Common myeloid progenitor, CD34-positive (primary cell): Measurements from ENCODE around the gene FGF9.

Experiments
- CTCF ChIA-PET: fragments of 350-600 bp; sonication (Branson Sonifier 250); formaldehyde crosslinking; loops from one replicate; lab custom pipeline; 2021; ENCODE audit warnings: antibody characterized with exemption; lab: Charles Lee
- POLR2A ChIA-PET: fragments of 350-600 bp; sonication (Branson Sonifier 250); formaldehyde crosslinking; loops from one replicate; lab custom pipeline; 2021; ENCODE audit warnings: antibody characterized with exemption; lab: Charles Lee
- DNase-seq, 3 donors: peaks; one replicate each; pipeline versions ENCODE4 v3.0.0 to v3.0.0-alpha.2; 2013
- H3K27ac ChIP-seq, 2 experiments: 1 replicate in 1 of 2; 2 replicates in 1 of 2; pipeline ENCODE4 v1.7.0; 2013; ENCODE audit warnings: inconsistent platforms in 2 of 2, low read length in 2 of 2, mild to moderate bottlenecking in 2 of 2, low read depth in 1 of 2, moderate library complexity in 1 of 2; ENCODE audit not compliant: severe bottlenecking in 2 of 2, insufficient read depth in 1 of 2, poor library complexity in 1 of 2
- H3K27me3 ChIP-seq, 5 experiments: replicated peaks in 2 of 5; 1 replicate in 3 of 5; 2 replicates in 2 of 5; pipeline versions ENCODE4 v1.6.1 to v1.7.0; 2013; ENCODE audit warnings: low read length in 4 of 5, mild to moderate bottlenecking in 2 of 5, moderate library complexity in 2 of 5, inconsistent platforms in 1 of 5; ENCODE audit not compliant: insufficient read depth in 5 of 5, control insufficient read depth in 4 of 5
- H3K36me3 ChIP-seq, 4 experiments: 1 replicate in 2 of 4; 2 replicates in 2 of 4; pipeline versions ENCODE4 v1.6.1 to v1.7.0; 2013; ENCODE audit warnings: low read length in 3 of 4, control low read depth in 1 of 4, mild to moderate bottlenecking in 1 of 4; ENCODE audit not compliant: control insufficient read depth in 4 of 4, insufficient read depth in 4 of 4
- H3K4me1 ChIP-seq, 4 experiments: 1 replicate in 3 of 4; 2 replicates in 1 of 4; pipeline versions ENCODE4 v1.6.1 to v1.7.1; 2013; ENCODE audit warnings: low read length in 3 of 4, mild to moderate bottlenecking in 3 of 4, control low read depth in 1 of 4, inconsistent platforms in 1 of 4, moderate library complexity in 1 of 4; ENCODE audit not compliant: control insufficient read depth in 4 of 4, insufficient read depth in 4 of 4; ENCODE audit errors: control extremely low read depth in 1 of 4
- H3K4me3 ChIP-seq, 7 experiments: 1 replicate in 4 of 7; 2 replicates in 3 of 7; pipeline versions ENCODE4 v1.5.1 to v1.7.0; 2013; ENCODE audit warnings: mild to moderate bottlenecking in 7 of 7, low read length in 6 of 7, moderate library complexity in 6 of 7, inconsistent platforms in 2 of 7, low read depth in 2 of 7, control low read depth in 1 of 7; ENCODE audit not compliant: insufficient read depth in 4 of 7, control insufficient read depth in 1 of 7; ENCODE audit errors: extremely low read depth in 1 of 7
- H3K9me3 ChIP-seq, 5 experiments: 1 replicate in 4 of 5; 2 replicates in 1 of 5; pipeline versions ENCODE4 v1.6.1 to v1.7.1; 2013; ENCODE audit warnings: low read length in 4 of 5, mild to moderate bottlenecking in 2 of 5, inconsistent platforms in 1 of 5, low read depth in 1 of 5, moderate library complexity in 1 of 5; ENCODE audit not compliant: control insufficient read depth in 4 of 5, insufficient read depth in 2 of 5; ENCODE audit errors: control extremely low read depth in 1 of 5
- WGBS: methylation state at CpG from one replicate; pipeline ENCODE4 v1.1.5; 2013; ENCODE audit not compliant: insufficient coverage; 5-methylcytosine and 5-hydroxymethylcytosine counted together

Gene FGF9

DNA sequence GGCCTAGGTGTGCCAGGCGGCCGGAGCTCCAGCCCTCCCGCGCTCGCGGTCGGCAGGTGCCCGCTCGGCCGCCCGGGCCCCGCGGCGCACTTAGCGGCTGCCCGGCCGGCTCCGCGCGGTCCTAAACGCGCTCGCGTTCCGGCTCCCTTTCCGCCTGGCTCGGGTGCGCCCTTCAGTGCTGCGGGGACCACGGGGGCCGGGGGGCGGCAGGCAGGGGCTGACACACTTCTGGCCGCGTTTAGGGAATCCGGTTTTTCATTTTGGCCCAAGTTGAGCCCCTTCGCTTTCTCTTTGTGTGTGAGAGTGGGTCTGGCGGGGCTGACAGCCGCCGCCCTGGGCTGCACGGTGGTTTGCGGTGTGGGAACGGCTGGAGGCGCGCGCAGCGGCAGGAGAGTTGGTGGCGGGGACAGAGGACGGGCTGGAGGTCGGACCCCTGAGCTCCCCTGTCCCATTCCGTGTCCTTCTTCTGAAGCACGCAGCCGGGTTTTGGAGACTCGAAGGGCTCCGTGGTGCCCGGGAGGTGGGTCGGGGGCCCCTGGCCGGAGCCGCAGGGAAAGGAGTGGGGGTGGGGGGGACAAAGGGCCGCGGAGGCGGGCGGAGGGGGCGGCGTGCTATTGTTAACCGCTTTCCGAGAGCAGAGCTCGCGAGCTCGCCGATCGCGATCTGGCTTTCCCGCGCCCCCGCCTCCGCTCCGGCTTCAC lies 3.1 kb downstream of the FGF9 start:
- Histone ChIP-seq H3K27me3 (peaks cover 35 to 75% (median 40%) of the 10 kb centered on the region in 5 experiments), H3K4me1 (peaks cover 4 to 60% (median 50%) of the 10 kb centered on the region in 4 experiments)

GRCh38 chr13:21674490-21675009 lies 3.7 kb downstream of the FGF9 start:
- Histone ChIP-seq H3K4me1 (peaks cover 2 to 54% (median 44%) of the 10 kb centered on the region in 4 experiments), H3K4me3 (peak overlapping the region in 5 of 7 experiments; percentile 32 to 82 (median 59)), H3K36me3 (no peaks in the 10 kb centered on the region), H3K9me3 (no peaks in the 10 kb centered on the region), H3K27me3 (peaks cover 34 to 74% (median 42%) of the 10 kb centered on the region in 5 experiments), H3K27ac (no peak overlapping the region)
- ChIA-PET CTCF (no interaction called here), POLR2A (no interaction called here)
- DNase-seq, result peak in 1 of 3 donors; percentile 32
- 0% methylated on average over 12 of the region's 36 CpGs for WGBS

More for the DNA sequence above, 3.1 kb downstream of the FGF9 start:
- ChIA-PET POLR2A (interaction anchor here (0.6 kb wide), 1 partner anchor 1542 kb away, joined by 5 read pairs; no protein-coding TSS in a partner anchor), CTCF (interaction anchor here (1.0 to 1.2 kb wide), 2 partner anchors 32 to 36 kb away, joined by 4 to 5 read pairs; no protein-coding TSS in a partner anchor)
- Histone ChIP-seq H3K27ac (no peak overlapping the region), H3K4me3 (peak overlapping the region; percentile 41 to 82 (median 66)), H3K36me3 (no peaks in the 10 kb centered on the region), H3K9me3 (no peaks in the 10 kb centered on the region)
- peak in 2 of 3 donors; percentile 63 to 72 for DNase-seq
- under 1% methylated on average over 66 of the region's 77 CpGs for WGBS

- H3K4me3 ChIP-seq, result peak overlapping the region in 5 of 7 experiments; percentile 4 to 82 (median 39)
- DNase-seq, result peak in 2 of 3 donors; percentile 45 to 61
Measured at GRCh38 chr13:21675095-21675991, 4.5 kb downstream of the FGF9 start.

DNA sequence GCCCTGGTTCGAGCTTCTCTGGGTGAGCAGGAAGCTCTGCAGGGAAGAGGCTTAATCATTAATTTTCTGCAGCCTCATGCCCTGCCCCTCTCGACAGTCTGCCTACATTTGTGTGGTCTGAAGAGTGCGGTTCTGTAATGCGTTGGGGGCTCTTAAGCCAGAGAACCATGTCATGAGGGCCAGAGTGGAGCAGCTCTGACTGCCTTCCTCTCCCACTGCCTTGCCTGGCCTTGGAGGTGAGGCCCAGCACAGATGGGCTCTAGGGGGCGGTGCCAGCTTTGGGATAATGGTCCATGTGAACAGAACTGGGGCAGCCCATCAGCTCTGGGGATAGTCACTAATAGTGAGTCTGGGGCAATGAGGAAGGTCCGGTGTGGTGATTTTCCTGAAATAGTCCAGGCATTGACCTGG lies 5.7 kb downstream of the FGF9 start:
- H3K27ac ChIP-seq, result no peak overlapping the region
- H3K27me3 ChIP-seq, result peaks cover 33 to 72% (median 43%) of the 10 kb centered on the region in 5 experiments
- H3K9me3 ChIP-seq, result no peaks in the 10 kb centered on the region
- no peaks in the 10 kb centered on the region for H3K36me3 ChIP-seq
- 52% methylated on average over 4 of the region's 6 CpGs for WGBS
- POLR2A ChIA-PET, result no interaction called here
- CTCF ChIA-PET, result interaction anchor here (0.8 to 2.0 kb wide), 4 partner anchors 8 to 40 kb away, joined by 3 to 4 read pairs (median 3); no protein-coding TSS in a partner anchor
- DNase-seq, result peak in 2 of 3 donors; percentile 37 to 39
- H3K4me3 ChIP-seq, result no peak overlapping the region
- peaks cover 2 to 36% (median 25%) of the 10 kb centered on the region in 4 experiments for H3K4me1 ChIP-seq

More at GRCh38 chr13:21675095-21675991, 4.5 kb downstream of the FGF9 start:
- ChIA-PET POLR2A (no interaction called here), CTCF (no interaction called here)
- peaks cover 33 to 74% (median 42%) of the 10 kb centered on the region in 5 experiments for H3K27me3 ChIP-seq
- no peak overlapping the region for H3K27ac ChIP-seq
- H3K9me3 ChIP-seq, result no peaks in the 10 kb centered on the region
- H3K4me1 ChIP-seq, result peaks cover 2 to 48% (median 37%) of the 10 kb centered on the region in 4 experiments
- WGBS, result under 1% methylated on average over 32 of the region's 62 CpGs
- no peaks in the 10 kb centered on the region for H3K36me3 ChIP-seq

GRCh38 chr13:21677075-21677623 lies 6.3 kb downstream of the FGF9 start:
- H3K27ac ChIP-seq, result no peak overlapping the region
- ChIA-PET POLR2A (no interaction called here), CTCF (interaction anchor here (1.3 to 2.0 kb wide), 3 partner anchors 8 to 17 kb away, joined by 3 to 6 read pairs (median 4); no protein-coding TSS in a partner anchor)
- H3K36me3 ChIP-seq, result no peaks in the 10 kb centered on the region
- H3K9me3 ChIP-seq, result no peaks in the 10 kb centered on the region
- no peak for DNase-seq
- no peak overlapping the region for H3K4me3 ChIP-seq
- H3K27me3 ChIP-seq, result peaks cover 27 to 68% (median 37%) of the 10 kb centered on the region in 5 experiments
- peaks cover 2 to 31% (median 23%) of the 10 kb centered on the region in 4 experiments for H3K4me1 ChIP-seq
- WGBS, result 70% methylated on average over 3 of the region's 3 CpGs

DNA sequence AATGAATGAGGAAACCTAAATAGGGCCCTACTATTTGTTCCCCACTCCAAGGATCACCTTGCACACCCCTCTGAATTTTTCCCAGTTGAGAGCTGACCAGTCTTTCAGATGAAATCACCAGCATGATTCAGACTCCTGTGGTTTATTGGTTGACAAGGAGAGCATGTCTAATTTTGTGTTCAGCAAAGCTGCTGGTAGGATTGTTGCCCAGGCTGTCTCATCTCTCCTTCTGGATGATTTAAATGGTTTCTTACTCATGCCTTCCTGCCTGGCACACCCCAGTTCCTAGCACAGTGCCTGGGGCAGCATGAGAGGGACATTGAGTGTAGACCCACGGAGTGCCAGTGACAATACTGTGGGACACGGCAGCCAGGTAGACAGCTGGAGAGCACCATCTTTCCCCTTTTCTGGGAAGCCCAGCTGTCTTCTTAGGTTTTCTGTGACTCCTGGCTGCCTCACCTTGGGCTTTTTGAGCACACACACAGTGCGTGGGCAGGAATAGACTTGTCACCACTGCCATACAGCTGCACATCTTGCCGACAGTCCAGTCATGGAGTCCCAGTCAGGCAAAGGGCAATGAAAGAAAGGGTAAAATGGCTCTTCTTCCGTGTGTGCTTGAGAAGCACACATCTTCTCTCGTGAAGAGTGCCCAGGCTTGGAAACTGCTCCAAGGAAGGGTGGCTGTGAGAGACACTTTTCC lies 12.3 kb downstream of the FGF9 start:
- no peaks in the 10 kb centered on the region for H3K4me1 ChIP-seq
- ChIA-PET CTCF (interaction anchor here (0.6 kb wide), 1 partner anchor 1314 kb away, joined by 3 read pairs; no protein-coding TSS in a partner anchor), POLR2A (no interaction called here)
- DNase-seq, result peak in 1 of 3 donors; percentile 6
- no peak overlapping the region for H3K4me3 ChIP-seq
- no peaks in the 10 kb centered on the region for H3K36me3 ChIP-seq
- H3K9me3 ChIP-seq, result no peaks in the 10 kb centered on the region
- 90% methylated on average over 6 of the region's 6 CpGs for WGBS
- H3K27ac ChIP-seq, result no peak overlapping the region
- peaks cover 3 to 25% (median 20%) of the 10 kb centered on the region in 5 experiments for H3K27me3 ChIP-seq
